H1 (cell line): ENCODE data around the gene KLHL5. TPM values are rescaled to one million over a fixed set of nuclear protein-coding genes. Genes with fewer than 3 reads are reported as not detected.

Source experiments
- CEBPB ChIP-seq: IDR thresholded peaks from 2 replicates; pipeline ENCODE4 v1.6.1; 2012; ENCODE audit warnings: low read depth, low read length
- FOSL1 ChIP-seq: IDR thresholded peaks from 2 replicates; pipeline ENCODE4 v1.6.1; 2011; ENCODE audit warnings: mild to moderate bottlenecking, low read depth, low read length, moderate library complexity; ENCODE audit not compliant: insufficient read depth
- polyA plus RNA-seq, 7 experiments: library from polyadenylated mRNA; depleted of rRNA in 3 of 7; stranded (reverse) in 5 of 7; unstranded in 2 of 7; fragments of >200 nt in 5 of 7; fragments of 200-250 nt in 2 of 7; gene quantifications; 1 replicate in 5 of 7; 2 replicates in 1 of 7; 4 replicates in 1 of 7; pipeline versions ENCODE4 v1.2.1 to v1.2.3, GENCODE V29; 2011 to 2013; ENCODE audit warnings: missing spikeins in 2 of 7, mixed read lengths in 2 of 7
- total RNA-seq: library from RNA; stranded (reverse); fragmentation: NEBNext Ultra II Directional; extraction: Animal tissue kit (Norgen Biotek cat#: 25700); gene quantifications from 2 replicates; pipeline ENCODE4 v1.2.1, GENCODE V29; 2021
- TF ChIP-seq, protein P1 (sequence below), 3 experiments: IDR thresholded peaks; 1 replicate in 2 of 3; 2 replicates in 1 of 3; pipeline versions ENCODE4 v1.5.1 to v1.6.1; 2011; ENCODE audit warnings: low read length in 3 of 3, mild to moderate bottlenecking in 3 of 3, inconsistent platforms in 2 of 3, low read depth in 1 of 3, moderate library complexity in 1 of 3; ENCODE audit not compliant: insufficient read depth in 1 of 3; ENCODE audit errors: control extremely low read depth in 1 of 3

Gene KLHL5
- total and polyA plus RNA-seq, 2 of the 8 experiments (the other 6 are each of a cell fraction or from before 2014, with no cell fraction given): 13.0 to 23.6 TPM

DNA sequence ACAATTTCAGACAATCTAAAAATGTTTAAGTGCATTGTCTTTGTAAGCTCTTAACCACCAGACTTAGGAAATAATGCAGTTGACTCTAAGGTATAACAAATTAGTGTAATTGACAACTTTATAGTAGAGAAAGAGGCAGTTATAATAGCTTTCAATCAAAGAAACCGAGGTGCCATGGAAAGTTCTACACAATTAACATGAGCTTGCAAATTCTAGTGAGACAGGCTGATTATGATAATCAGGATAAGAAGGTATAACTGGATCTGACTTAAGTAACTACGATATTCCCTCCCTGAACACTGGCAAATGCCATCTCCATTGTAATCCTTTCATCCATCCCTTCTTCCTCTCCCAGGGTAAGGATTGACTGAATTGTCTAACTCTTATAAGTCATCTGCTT lies 11.4 kb upstream of the KLHL5 start (continued):
- TF ChIP-seq, protein P1, sequence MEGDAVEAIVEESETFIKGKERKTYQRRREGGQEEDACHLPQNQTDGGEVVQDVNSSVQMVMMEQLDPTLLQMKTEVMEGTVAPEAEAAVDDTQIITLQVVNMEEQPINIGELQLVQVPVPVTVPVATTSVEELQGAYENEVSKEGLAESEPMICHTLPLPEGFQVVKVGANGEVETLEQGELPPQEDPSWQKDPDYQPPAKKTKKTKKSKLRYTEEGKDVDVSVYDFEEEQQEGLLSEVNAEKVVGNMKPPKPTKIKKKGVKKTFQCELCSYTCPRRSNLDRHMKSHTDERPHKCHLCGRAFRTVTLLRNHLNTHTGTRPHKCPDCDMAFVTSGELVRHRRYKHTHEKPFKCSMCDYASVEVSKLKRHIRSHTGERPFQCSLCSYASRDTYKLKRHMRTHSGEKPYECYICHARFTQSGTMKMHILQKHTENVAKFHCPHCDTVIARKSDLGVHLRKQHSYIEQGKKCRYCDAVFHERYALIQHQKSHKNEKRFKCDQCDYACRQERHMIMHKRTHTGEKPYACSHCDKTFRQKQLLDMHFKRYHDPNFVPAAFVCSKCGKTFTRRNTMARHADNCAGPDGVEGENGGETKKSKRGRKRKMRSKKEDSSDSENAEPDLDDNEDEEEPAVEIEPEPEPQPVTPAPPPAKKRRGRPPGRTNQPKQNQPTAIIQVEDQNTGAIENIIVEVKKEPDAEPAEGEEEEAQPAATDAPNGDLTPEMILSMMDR (IDR thresholded peaks at IDR 0.05; ENCODE audit: control extremely low read depth in 1 of 3, insufficient read depth in 1 of 3, low read depth in 1 of 3, low read length in 3 of 3): no peak
- no peak for TF ChIP-seq FOSL1
- TF ChIP-seq CEBPB: no peak
